Adipocyte (in vitro differentiated cells): ENCODE results near the gene MED6.
A peak's percentile ranks its signal among the peaks of the same experiment; 100 is the strongest.

Experiments
- DNase-seq: peaks from one replicate; pipeline ENCODE4 v3.0.0-alpha.2; 2015; ENCODE audit warnings: low read depth
- H3K27me3 ChIP-seq: replicated peaks from 2 replicates; pipeline ENCODE4 v1.7.0; 2013; ENCODE audit warnings: mild to moderate bottlenecking, low read length, moderate library complexity; ENCODE audit not compliant: control insufficient read depth, insufficient read depth
- H3K36me3 ChIP-seq: 2 replicates; pipeline ENCODE4 v1.7.0; 2013; ENCODE audit warnings: low read length, mild to moderate bottlenecking, moderate library complexity; ENCODE audit not compliant: control insufficient read depth, insufficient read depth, severe bottlenecking
- H3K4me1 ChIP-seq: 2 replicates; pipeline ENCODE4 v1.7.0; 2013; ENCODE audit warnings: mild to moderate bottlenecking, low read length, moderate library complexity; ENCODE audit not compliant: control insufficient read depth, insufficient read depth
- H3K4me3 ChIP-seq: 2 replicates; pipeline ENCODE4 v1.7.0; 2013; ENCODE audit warnings: mild to moderate bottlenecking, low read length, moderate library complexity
- H3K9ac ChIP-seq: 2 replicates; pipeline ENCODE4 v1.7.0; 2013; ENCODE audit warnings: mild to moderate bottlenecking, low read length, moderate library complexity
- H3K9me3 ChIP-seq: 2 replicates; pipeline ENCODE4 v1.7.0; 2013; ENCODE audit warnings: mild to moderate bottlenecking, low read length, moderate library complexity; ENCODE audit not compliant: control insufficient read depth

The MED6 gene, protein sequence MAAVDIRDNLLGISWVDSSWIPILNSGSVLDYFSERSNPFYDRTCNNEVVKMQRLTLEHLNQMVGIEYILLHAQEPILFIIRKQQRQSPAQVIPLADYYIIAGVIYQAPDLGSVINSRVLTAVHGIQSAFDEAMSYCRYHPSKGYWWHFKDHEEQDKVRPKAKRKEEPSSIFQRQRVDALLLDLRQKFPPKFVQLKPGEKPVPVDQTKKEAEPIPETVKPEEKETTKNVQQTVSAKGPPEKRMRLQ

DNA sequence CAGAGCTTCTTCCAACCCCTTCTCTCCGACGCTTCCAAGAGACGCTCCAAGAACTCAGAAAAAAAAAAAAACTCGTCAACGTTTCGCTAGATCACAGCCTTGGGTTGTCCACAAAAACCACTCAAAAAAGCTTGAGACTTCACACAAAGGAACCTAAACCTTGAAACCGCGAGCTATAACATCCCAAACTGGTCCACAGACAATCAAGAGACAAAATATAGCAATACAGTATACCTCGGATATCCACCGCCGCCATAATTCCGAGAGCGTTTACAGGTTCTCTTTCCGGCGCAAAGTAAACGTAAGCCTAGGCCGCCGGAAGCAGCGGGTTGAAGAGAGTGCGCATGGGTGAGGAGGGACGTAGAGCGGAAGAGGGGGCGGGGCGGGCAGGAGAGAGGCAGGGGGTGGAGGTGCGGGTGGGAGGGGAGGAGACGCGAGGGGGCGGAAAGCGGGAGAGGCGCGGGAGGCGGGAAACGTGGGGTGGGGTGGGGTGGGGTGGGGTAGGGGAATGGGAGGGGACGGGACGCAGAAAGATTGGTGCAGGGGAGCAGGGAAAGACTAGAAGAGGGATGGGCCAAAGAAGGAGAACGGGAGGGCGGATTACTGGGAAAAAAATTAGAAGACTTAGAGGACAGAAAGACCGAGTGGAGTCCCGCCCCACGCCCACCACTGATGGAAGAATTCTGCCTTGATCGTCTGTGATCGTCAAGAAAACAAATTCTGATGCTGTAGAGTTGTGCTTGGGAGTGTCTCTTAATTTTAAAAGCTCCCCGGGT, at the start of gene MED6:
MED6 (minus strand) TSS at position 274 of the 776 bp plus-strand sequence; CDS start at position 256, 18 bp downstream.
- Histone ChIP-seq H3K9me3 (no peaks in the 10 kb centered on the region), H3K4me1 (peaks cover 18% of the 10 kb centered on the region), H3K27me3 (no peaks in the 10 kb centered on the region), H3K4me3 (peak within 1 kb of the TSS; percentile 100), H3K9ac (peak within 1 kb of the TSS; percentile 94), H3K36me3 (peaks cover 10% of the 10 kb centered on the region)
- peak; percentile 98 for DNase-seq

DNA sequence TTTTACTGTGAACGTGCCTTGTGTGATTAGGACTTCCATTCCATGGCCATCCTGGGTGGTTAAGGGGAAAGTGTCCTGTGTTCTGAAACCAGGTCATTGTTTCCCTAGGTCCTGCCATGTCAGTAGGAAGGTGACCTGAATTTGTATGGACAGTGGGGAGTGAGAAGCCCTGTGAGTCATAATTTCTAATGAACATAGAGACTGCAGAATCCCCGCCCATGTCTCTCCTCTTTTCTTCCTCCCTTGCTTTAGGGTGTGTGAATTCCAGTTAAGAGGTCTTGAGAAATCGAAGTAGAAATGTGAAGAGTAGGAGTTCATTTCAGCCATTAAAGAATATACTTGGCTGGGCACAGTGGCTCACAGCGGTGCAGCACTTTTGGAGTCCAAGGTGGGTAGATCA, 49.3 kb upstream of the MED6 start:
- Histone ChIP-seq H3K9ac (no peak overlapping the region), H3K4me3 (no peak overlapping the region), H3K36me3 (no peaks in the 10 kb centered on the region), H3K9me3 (no peaks in the 10 kb centered on the region), H3K27me3 (peaks cover 24% of the 10 kb centered on the region), H3K4me1 (no peaks in the 10 kb centered on the region)
- DNase-seq: no peak

DNA sequence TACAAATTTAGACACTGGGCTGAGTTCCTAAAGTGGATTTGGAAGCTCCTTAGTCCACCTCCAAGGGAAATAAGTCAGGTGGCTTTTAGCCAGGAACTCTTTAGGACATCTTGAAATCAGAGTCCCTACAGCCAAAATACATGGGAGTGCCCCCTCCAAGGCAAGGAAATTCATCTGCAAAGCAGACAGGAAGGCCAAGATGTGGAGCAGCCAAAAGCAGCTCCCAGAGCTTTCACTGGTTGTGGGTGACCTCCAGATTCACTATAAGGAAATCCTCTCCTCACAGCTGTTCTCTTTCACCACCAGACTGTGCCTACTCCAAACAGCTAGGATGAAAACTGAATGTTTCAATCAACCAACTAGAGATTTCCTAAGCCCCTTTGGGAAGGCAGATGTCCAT, 47.9 kb upstream of the MED6 start:
- Histone ChIP-seq H3K36me3 (no peaks in the 10 kb centered on the region), H3K9ac (no peak overlapping the region), H3K9me3 (no peaks in the 10 kb centered on the region), H3K4me3 (no peak overlapping the region), H3K27me3 (peaks cover 27% of the 10 kb centered on the region), H3K4me1 (no peaks in the 10 kb centered on the region)
- DNase-seq: no peak

DNA sequence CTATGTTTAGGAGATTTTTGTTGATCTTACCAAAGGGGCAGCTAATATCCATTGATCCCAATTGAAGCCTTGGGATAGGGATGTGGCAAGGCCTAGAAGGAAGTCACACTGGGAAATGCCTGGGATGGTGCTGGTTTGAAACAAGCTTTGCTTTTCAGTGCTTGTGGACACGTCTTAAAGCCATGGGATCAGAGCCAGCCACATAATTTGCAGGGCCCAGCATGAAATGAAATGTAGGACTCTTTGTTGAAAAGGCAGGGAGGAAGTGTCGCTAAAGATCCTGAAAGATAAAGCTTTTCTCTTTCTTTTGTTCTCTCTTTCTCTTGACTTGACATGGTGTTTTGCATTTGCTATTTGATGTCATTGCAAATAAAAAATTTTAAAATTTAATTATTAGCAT, 46.2 kb upstream of the MED6 start:
- Histone ChIP-seq H3K9ac (no peak overlapping the region), H3K4me1 (no peaks in the 10 kb centered on the region), H3K9me3 (no peaks in the 10 kb centered on the region), H3K27me3 (peaks cover 34% of the 10 kb centered on the region), H3K36me3 (no peaks in the 10 kb centered on the region), H3K4me3 (no peak overlapping the region)
- DNase-seq: no peak

DNA sequence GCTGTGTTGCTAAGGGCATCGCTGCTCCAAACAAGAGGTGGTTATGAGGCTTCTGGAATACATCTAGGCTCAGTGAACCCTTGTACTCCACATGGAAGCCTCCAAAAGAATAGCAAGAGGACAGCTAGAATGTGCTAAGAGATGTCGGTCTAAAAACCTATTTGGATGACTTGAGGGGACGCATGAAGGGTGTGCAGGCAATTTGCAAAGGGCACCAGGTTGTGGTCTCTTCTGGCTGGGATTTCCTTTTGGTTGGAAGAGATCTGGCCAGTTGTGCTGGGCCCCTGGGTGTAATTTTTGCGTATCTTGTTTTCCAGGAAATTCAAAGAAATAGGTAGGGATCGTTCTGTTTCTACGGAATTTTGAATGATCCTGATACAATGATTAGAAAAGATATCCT, 45.4 kb upstream of the MED6 start:
- Histone ChIP-seq H3K4me3 (no peak overlapping the region), H3K27me3 (peaks cover 37% of the 10 kb centered on the region), H3K9me3 (no peaks in the 10 kb centered on the region), H3K4me1 (peaks cover 4% of the 10 kb centered on the region), H3K36me3 (no peaks in the 10 kb centered on the region), H3K9ac (no peak overlapping the region)
- DNase-seq: no peak

DNA sequence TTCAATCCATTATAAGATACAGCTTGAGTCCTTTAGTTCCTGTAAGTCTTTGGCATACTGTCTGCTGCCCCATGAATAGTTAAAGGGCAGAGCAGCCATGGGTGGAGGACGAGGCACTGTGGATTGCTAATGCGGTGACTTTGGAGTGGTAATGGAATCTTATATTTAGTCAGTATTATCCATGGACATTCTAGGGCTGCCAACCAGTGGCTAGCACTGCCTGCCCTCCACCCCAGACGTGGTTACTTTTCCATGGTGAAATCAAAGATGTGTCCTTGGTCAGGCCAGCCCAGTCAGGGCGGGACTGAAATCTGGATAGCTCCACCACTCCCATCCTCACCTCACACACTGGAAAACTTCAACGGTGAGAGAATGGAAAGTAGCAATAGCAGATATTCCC, 43.5 kb upstream of the MED6 start:
- Histone ChIP-seq H3K9ac (no peak overlapping the region), H3K4me3 (no peak overlapping the region)

DNA sequence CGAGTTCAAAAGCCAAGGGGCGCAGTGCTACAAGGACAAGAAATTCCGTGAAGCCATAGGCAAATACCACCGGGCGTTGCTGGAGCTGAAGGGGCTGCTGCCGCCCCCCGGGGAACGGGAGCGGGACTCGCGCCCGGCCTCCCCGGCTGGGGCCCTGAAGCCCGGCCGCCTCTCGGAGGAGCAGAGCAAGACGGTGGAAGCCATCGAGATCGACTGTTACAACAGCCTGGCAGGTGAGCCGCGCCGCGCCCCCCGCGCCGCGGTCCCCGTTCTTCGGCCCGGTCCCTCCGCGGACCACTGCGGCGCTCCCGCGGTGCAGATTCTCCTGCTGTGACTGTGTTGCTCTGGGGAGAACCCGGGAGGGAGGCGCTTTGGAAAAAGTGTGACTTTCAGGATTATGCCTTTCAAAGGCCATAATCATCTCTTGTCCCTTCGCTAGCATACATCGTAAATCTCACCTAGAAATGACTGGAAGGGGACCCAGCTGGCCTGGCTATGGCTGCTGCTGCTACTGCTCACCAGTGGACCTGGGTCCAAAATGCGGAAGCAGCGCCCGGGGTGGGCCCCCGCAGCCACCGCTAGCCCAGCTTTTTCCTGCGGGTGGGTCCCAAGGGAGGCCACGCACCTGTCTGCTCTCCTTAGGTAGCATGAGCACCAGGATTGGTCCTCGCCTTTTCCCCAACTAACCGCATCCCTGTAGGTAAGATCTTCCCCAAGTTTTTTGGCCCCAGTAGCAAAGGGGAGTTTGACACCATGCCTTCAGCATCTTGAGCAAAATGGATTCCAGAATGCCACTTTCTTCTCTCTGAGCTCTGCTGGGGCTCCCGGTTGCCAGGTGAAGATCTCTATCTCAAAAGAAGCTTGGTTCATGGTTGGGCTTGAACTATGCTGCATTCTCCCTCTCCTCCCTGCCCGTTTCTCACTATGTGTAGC, 42.1 kb upstream of the MED6 start:
- Histone ChIP-seq H3K36me3 (no peaks in the 10 kb centered on the region), H3K27me3 (peaks cover 55% of the 10 kb centered on the region), H3K9ac (no peak overlapping the region), H3K4me3 (peak overlapping the region; percentile 74), H3K4me1 (peaks cover 4% of the 10 kb centered on the region), H3K9me3 (no peaks in the 10 kb centered on the region)
- DNase-seq: peak; percentile 1

More for the DNA sequence above, 43.5 kb upstream of the MED6 start:
- DNase-seq: no peak
- H3K9me3 ChIP-seq: no peaks in the 10 kb centered on the region
- peaks cover 44% of the 10 kb centered on the region for H3K27me3 ChIP-seq
- H3K4me1 ChIP-seq: peaks cover 4% of the 10 kb centered on the region
- no peaks in the 10 kb centered on the region for H3K36me3 ChIP-seq

DNA sequence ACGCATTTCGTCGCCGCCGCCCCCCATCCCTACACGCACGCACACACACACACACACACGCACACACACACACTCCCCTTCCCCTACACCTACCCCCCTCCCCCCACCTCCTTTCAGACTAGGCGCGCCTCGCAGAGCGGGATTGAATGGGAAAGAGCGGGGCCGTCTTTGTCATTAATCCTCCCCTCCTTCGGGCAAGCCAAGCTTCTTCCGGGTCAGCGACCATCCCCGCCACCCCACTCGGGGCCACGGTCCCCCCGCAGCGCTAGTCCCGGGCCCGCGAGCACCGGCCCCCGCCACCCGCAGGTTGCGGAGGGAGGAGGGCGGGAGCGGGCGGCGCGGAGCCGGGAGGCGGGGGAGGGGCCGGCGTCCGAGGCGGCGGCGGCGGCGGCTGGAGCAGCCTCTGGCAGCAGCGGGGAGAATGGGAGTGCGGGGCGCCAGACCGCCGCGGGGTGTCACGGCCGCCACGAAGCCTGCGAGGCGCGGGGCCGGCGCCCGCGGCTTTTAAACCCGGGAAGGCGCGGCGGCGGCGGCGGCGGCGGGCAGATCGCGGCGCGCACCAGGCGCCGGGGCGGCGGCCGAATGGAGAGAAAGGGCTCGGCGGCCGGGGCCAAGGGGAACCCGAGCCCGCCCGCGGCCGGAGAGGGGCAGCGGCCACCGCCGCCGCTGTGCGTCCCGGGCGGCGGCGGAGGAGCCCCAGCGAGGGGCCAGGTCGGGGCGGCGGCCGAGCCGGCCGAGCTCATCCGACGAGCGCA, 41.3 kb upstream of the MED6 start, which contains the start of gene TTC9:
TTC9 (plus strand) TSS at position 369 of the 755 bp plus-strand sequence; CDS start at position 583, 214 bp downstream.
- H3K27me3 ChIP-seq: peaks cover 61% of the 10 kb centered on the region
- peaks cover 4% of the 10 kb centered on the region for H3K4me1 ChIP-seq
- H3K9me3 ChIP-seq: no peaks in the 10 kb centered on the region
- H3K36me3 ChIP-seq: no peaks in the 10 kb centered on the region
- H3K4me3 ChIP-seq: peak within 1 kb of the TSS; percentile 74
- DNase-seq: peak; percentile 52
- no peak within 1 kb of the TSS for H3K9ac ChIP-seq

DNA sequence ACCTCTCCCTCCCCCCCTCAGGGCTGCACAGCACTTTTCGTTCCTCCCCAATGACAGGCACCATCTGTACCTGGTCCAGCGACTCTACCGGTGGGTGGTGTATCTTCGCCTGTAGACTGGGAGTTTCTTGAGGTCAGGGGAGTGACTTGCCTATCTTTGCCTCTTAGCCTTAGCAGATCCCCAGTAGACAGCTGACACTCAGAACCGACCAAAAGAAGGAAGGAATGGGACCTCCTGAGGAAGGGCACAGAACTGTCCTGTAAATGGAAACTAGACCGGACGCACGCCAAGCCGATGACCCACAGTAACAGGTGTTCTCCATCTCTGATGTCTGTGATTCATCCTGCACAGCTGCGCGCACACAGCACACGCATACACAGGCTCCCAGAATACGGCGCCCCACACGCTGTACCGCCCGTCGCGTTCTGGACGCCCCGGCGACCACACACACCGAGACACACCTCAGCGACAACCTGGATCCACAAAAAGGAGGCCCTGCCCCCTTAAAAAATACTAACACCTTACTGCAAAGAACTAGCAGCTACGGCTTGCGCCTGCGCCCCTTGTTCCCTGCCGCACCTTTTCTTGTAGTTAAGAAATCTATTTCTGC, 40.6 kb upstream of the MED6 start:
- Histone ChIP-seq H3K9ac (no peak overlapping the region), H3K4me1 (peaks cover 4% of the 10 kb centered on the region), H3K36me3 (no peaks in the 10 kb centered on the region), H3K4me3 (peak overlapping the region; percentile 66), H3K9me3 (peaks cover 6% of the 10 kb centered on the region), H3K27me3 (peaks cover 64% of the 10 kb centered on the region)
- DNase-seq: no peak

DNA sequence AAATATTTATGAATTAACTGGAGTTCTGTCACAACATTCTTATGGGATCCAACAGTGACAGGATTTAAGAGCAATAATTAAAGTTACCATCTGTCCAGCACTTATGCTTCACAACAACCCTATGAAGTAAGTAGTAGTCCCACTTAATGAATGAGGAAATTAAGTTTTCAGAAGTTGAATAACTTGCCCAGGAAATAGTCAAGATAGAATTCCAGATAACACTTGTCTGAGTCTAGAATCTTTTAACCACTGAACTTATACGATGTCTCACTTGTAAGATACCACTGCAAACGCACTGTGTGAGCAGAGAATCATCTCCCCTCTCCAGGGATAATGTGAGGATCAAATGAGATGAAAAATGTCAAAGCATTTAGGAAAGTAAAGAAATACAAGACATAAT, 38.0 kb upstream of the MED6 start:
- peaks cover 12% of the 10 kb centered on the region for H3K9me3 ChIP-seq
- H3K9ac ChIP-seq: no peak overlapping the region
- H3K36me3 ChIP-seq: no peaks in the 10 kb centered on the region
- H3K4me1 ChIP-seq: peaks cover 4% of the 10 kb centered on the region
- DNase-seq: no peak
- H3K4me3 ChIP-seq: no peak overlapping the region
- H3K27me3 ChIP-seq: peaks cover 68% of the 10 kb centered on the region
